Ishikawa (cell line): ENCODE measurements around the gene COG2.

ENCODE experiments used
- EP300 ChIP-seq: IDR thresholded peaks from 2 replicates; pipeline ENCODE4 v1.6.1; 2012; ENCODE audit warnings: borderline replicate concordance
- RAD21 ChIP-seq: IDR thresholded peaks from 2 replicates; pipeline ENCODE4 v1.6.1; 2012; ENCODE audit warnings: low read depth

DNA sequence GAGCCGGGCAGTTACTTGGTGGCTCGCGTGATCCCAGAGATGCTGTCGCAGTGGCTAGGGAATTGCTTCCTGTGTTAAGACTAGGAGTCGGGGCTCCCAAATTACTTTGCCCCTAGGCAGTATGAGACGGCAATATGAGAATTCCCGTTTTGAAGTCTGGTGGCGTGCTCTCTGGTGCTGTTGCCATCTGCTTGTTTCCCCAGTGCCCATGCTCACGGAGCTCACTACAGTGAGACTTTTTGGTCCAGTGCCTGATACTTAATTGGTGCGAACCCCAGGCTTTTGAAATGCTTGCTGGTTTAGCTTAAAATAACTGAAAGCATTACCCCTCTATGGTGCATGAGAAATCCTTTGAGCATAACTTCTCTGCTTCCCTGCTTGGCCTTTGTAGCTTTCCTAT is 49.3 kb downstream of the COG2 start:
- no peak for TF ChIP-seq EP300
- no peak for TF ChIP-seq RAD21
